Stimulated activated CD4-positive, alpha-beta T cell treated with anti-CD3 and anti-CD28 coated beads, Interleukin-12 subunit alpha, Interleukin-12 subunit beta, amount 100 ng/mL, for 48 hours (primary cell): Measurements from ENCODE around the gene NPTX1.
"Not testable (repeated sequence)": the region's sequence is repeated elsewhere in the genome, so short reads cannot be mapped to it uniquely, and the experiment has no call there.

Source experiments
- DNase-seq, 3 donors: peaks; one replicate each; pipeline ENCODE4 v3.0.0-alpha.2; 2020; ENCODE audit warnings: low read depth in 2 of 3, low spot score in 1 of 3

Gene NPTX1

GRCh38 chr17:80475910-80476876 lies at the start of gene NPTX1:
NPTX1 (minus strand) TSS chr17:80476607; CDS start chr17:80476446, 161 bp downstream.
- no peak for DNase-seq

DNA sequence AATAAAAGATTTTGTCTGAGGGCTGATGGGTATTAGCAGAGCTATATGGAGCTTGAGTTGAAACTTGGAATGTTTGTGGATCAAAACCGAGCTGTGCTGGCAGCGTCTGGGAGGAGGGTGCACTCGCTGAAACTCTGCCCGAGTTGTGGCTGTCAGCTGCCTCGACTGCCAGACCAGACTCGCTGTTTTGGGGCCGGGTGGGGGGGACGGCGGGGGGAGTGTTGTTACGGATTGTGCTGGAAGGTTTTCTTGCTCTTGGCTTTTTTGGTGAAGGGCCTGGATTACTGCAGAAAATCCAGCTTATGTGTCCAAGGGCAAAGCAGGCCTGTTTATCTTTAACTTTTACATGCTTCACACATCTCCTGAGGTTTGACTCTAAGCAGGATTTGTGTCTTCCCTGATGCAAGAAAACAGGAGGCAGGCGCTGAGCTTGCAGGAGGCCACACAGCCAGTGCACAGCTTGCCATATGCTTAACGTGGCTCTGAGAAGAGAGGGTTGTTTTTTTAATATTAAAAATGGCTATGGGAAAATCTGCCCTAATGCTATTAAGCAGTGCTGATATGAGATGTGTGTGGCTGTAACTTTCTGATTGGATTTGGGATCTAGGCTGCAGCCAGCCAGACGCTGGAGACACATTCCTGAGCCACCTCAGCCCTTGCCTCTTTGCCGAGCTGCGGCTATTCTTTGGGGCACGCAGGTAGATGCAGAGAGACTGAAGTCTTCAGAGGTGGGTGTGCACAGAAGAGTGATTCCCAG lies 47.7 kb upstream of the NPTX1 start:
- DNase-seq, result no peak

GRCh38 chr17:80523054-80523744 lies 46.8 kb upstream of the NPTX1 start:
- no peak for DNase-seq

DNA sequence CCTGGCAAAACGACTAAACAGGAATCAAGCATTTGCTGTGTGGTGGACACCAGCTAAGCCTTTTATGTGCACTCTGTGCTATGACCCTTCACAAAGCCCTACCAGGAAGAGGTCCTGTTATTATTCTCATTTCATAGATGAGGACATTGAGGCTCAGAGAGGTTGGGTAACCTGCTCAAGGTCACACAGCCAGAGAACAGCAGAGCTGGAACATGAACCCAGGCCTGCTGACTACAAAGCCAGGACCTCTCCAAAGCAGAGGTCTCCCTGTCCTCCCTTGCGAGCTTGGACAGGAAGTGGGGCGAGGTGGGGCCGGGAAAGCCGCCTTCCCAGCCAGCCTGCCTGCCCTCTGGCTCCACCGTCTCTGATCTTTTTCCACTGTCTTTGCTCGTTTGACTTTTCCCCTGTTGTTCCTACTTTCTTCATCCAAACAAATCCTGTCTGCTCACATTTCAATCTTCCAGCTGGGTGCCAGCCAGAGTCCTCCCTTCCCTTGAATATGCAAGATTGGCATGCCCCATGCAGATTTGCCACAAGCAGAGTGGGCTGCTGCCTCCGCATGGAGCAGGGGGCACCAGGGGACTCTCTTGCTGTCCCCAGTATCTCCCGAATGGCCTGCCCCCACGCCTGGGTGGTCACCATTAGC lies 44.5 kb upstream of the NPTX1 start:
- DNase-seq, result no peak

DNA sequence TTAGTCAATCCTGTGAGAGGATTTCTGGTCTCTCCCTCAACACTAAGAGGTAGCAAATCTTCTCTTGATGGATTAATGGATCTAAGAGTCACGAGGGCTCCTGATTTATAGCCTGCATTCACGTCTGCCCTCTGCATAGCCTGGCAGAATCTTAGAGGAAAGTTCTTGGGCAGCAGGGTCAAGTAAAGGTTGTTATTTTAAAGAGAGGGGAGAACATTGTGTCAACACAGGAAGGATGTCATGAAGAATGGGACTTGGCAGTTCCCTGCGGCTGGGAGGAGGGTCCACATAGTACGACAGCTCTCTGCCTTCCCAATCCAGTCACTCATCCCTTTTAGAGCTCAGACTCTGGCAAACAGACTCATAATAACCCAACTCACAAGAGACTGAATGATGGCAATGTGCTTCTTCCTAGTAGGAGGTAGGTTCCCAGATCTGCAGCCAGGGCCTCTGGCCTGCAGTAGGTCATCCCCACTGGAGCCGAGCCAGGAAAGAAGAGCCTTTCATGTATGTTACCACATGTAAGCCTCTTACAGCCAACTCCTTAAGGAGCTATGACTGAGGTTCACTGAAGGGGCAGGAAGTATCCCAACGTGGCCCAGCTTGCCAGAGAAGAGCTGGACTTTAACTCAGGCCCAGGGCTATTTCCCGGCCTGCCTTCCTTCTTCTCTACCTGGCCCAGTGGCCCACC lies 42.8 kb upstream of the NPTX1 start:
- DNase-seq, result no peak

DNA sequence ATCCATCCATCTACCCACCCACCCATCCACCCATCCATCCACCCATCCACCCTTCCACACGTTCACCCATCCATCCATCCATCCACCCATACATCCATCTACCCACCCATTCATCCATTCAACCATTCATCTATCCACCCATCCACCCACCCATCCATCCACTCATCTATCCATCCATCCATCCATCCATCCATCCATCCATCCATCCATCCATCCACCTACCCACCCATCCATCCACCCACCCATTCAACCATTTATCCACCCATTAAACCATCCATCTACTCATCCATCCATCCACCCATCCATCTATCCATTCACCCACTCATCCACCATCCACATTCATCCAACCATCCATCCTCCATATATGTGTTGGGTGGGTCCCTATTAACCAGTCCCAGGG lies 42.0 kb upstream of the NPTX1 start:
- DNase-seq, result no peak

DNA sequence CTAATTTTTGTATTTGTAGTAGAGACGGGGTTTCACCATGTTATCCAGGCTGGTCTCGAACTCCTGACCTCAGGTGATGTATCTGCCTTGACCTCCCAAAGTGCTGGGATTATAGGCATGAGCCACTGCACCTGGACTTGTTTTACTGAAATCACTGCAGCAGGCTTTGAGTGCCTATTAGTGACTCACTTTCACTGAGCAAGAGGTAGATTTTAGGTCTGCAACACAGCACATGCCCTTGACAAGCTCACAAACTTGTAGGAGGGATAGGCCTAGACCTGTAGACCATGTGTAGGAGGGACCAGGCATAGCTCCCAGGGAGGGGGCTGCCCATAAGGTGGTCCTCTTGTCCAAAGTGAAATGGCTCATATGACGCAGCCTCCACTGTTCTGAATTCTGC lies 41.2 kb upstream of the NPTX1 start:
- DNase-seq, result no peak

- no peak for DNase-seq
Observed at GRCh38 chr17:80516171-80516932, 39.9 kb upstream of the NPTX1 start.

DNA sequence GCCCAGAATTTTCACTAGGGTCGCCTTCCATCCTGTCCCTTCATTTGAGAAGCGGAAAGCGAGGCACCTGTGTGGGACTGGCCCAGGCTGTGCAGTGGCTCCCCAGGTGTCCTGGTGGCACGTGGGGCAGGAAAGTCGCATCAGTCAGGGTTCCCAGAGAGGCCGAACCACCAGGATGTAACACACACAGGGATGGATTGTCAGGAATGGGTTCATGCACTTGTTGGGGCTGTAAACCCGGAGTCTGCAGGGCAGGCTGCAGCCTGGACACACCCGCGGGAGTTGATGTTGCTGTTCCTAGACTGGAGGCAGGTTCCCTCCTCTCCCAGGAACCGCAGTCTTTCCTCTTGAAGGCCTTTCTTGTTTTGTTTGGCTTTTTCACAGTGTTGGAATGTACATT lies 37.5 kb upstream of the NPTX1 start:
- no peak for DNase-seq

DNA sequence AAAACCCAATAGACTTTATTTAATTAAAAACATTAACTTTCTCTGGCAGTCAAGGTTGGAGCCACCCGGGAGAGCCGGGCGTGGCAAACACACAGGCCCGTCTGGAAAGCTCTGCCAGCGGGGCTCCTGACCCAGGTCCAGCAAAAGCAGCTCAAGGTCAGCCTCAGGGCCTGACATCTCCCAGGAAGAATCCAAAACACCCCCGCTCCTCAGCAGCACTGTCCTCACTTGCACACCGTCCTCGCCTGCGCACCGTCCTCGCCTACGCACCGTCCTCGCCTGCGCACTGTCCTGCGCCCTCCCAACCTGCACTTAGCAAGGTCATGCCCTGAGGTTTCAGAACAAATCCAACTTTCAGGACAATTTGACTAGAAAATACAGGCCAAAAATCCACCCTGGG lies 36.8 kb upstream of the NPTX1 start:
- DNase-seq, result no peak

GRCh38 chr17:80512233-80512632 lies 35.8 kb upstream of the NPTX1 start:
- DNase-seq, result no peak

DNA sequence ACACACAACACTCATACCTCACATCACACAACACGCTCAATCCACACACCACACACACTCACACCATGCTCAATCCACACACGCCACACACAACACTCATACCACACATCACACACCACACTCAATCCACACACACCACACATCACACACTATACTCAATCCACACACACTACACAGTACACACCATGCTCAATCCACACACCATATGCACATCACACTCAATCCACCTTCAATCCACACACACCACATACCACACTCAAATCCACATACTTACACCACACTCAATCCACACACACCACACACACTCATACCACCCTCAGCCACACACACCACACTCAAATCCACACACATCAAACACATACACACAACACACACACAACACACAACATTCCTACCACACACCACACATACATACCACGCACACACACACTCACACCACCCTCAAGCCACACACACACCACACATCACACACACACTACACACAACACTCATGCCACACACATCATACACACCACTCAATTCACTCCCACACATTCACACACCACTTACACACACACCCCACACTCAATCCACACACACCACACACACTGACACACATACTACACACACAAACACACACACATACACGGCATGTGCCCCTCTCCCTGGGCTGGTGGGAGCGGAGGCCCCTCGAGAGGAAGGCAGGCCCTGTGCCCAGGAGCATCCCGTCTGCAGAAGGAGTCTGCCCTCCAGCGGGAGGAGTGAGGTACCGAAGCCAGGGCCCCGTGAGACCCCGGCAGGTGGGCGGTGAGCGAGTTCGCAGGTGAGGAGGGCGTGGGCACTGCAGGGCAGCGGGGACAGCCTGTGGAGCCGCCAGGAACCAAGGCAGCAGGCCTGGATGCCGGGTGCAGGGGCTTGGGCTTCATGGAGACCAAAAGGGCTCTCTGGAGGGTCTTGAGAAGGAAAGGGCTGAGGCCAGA lies 35.1 kb upstream of the NPTX1 start:
- no peak for DNase-seq

GRCh38 chr17:80510772-80511171 lies 34.4 kb upstream of the NPTX1 start:
- DNase-seq, result no peak

DNA sequence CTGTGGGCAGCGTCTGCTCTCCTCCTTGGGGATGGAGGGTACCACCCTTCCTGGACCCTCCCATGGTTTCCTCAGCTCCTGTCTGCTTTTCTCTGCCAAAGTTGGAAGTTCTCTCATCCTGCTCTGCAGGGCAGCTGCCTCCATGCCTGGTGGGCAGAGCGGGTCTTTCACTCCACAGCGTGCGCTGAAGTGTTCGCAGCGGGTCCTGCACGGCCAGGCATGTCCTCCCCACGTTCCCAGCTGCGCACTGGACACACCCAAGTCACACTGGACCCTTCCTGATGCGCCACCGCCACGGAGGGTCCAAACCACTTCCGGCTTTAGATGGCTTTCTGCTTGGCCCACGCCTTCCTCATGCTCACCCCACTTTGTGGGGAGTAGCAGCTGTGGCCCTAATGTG lies 33.7 kb upstream of the NPTX1 start:
- no peak for DNase-seq

GRCh38 chr17:80509311-80509710 lies 32.9 kb upstream of the NPTX1 start:
- DNase-seq, result no peak

DNA sequence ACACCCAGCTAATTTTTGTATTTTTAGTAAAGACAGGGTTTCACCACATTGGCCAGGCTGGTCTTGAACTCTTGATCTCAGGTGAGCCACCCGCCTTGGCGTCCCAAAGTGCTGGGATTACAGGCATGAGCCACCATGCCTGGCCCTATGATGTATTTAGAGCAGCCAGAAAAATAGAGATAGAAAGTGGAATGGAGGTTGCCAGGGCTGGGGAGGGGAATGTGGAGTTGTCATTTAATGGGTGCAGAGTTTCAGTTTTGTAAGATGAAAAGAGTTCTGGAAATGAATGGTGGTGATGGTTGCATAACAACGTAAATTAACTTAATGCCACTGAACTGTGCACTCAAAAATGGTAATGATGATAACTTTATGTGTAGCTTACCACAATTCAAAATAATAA lies 31.6 kb upstream of the NPTX1 start:
- no peak for DNase-seq

DNA sequence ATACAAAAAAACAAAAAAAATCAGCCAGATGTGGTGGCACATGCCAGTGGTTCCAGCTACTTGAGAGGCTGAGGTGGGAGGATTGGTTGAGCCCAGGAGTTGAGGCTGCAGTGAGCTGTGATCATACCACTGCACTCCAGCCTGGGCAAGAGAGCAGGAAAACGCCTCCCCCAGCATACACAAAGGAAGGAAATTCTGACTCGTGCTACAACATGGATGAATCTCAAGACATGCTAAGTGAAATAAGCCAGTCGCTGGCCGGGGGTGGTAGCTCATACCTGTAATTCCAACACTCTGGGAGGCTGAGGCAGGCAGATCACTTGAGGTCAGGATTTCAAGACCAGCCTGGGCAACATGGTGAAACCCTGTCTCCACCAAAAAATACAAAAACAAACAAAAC lies 30.8 kb upstream of the NPTX1 start:
- DNase-seq, result not testable (repeated sequence)

GRCh38 chr17:80504686-80505413 lies 28.4 kb upstream of the NPTX1 start:
- no peak for DNase-seq
